Measurements from ENCODE around the gene PLA2G5.

DNA sequence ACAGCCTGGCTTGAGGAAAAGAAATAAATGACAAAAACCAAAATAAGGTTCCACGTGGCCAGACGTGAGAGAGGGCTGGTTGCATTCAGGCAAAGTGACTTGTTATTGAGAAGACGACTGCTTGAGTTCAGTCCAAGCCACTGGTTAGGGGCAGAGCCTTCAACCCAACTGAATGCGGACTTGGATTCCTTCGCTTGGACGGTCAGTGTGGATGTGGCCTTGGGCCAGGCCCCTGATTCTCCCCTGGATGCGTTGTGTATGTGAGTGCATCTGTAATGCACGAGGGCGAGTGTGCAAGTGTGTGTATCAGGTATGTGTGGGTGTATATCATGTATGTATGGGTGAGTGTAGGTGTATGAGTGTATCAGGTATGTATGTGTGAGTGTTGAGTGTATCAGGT is 71.0 kb downstream of the PLA2G5 start:
- TF ChIP-seq CTCF (IDR thresholded peaks at IDR 0.05) (no peak), POLR2A (IDR thresholded peaks at IDR 0.05) (no peak)

Data from body of pancreas (tissue), 4 donors.